ENCODE measurements around the gene ZNF613.
"Not testable (repeated sequence)": the region's sequence is repeated elsewhere in the genome, so short reads cannot be mapped to it uniquely, and the experiment has no call there.

DNA sequence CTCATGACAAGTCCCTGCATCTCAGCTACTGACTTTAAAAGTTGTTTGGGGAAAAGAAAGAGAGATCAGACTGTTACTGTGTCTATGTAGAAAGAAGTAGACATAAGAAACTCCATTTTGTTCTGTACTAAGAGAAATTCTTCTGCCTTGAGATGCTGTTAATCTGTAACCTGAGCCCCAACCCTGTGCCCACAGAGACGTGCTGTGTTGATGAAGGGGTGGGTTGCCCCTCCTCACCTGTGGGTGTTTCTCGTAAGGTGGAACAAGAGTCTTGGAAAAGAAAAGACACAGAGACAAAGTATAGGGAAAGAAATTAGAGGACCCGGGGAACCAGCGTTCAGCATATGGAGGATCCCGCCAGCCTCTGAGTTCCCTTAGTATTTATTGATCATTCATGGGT lies 19.3 kb upstream of the ZNF613 start:
- TF ChIP-seq, protein P1, sequence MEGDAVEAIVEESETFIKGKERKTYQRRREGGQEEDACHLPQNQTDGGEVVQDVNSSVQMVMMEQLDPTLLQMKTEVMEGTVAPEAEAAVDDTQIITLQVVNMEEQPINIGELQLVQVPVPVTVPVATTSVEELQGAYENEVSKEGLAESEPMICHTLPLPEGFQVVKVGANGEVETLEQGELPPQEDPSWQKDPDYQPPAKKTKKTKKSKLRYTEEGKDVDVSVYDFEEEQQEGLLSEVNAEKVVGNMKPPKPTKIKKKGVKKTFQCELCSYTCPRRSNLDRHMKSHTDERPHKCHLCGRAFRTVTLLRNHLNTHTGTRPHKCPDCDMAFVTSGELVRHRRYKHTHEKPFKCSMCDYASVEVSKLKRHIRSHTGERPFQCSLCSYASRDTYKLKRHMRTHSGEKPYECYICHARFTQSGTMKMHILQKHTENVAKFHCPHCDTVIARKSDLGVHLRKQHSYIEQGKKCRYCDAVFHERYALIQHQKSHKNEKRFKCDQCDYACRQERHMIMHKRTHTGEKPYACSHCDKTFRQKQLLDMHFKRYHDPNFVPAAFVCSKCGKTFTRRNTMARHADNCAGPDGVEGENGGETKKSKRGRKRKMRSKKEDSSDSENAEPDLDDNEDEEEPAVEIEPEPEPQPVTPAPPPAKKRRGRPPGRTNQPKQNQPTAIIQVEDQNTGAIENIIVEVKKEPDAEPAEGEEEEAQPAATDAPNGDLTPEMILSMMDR (conservative IDR thresholded peaks at IDR 0.05; ENCODE audit: low read depth, low read length): not testable (repeated sequence)
- not testable (repeated sequence) for TF ChIP-seq EZH2 (IDR thresholded peaks at IDR 0.05; ENCODE audit: low read length, unreplicated experiment)
